ENCODE data around the gene BCL2.

The BCL2 gene

DNA sequence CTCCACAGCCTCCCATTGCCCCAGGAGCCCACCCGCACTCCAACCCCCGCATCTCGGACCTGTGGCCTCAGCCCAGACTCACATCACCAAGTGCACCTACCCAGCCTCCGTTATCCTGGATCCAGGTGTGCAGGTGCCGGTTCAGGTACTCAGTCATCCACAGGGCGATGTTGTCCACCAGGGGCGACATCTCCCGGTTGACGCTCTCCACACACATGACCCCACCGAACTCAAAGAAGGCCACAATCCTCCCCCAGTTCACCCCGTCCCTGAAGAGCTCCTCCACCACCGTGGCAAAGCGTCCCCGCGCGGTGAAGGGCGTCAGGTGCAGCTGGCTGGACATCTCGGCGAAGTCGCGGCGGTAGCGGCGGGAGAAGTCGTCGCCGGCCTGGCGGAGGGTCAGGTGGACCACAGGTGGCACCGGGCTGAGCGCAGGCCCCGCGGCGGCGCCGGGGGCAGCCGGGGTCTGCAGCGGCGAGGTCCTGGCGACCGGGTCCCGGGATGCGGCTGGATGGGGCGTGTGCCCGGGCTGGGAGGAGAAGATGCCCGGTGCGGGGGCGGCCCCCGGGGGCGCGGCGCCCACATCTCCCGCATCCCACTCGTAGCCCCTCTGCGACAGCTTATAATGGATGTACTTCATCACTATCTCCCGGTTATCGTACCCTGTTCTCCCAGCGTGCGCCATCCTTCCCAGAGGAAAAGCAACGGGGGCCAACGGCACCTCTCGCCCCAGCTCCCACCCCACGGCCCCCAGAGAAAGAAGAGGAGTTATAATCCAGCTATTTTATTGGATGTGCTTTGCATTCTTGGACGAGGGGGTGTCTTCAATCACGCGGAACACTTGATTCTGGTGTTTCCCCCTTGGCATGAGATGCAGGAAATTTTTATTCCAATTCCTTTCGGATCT is 1.3 kb downstream of the BCL2 start:
- TF ChIP-seq CTCF (IDR thresholded peaks at IDR 0.05; ENCODE audit: insufficient read depth, low read length, missing control alignments) = peak; percentile 46
- ChIA-PET CTCF (interaction anchor here (0.7 to 3.8 kb wide), 15 partner anchors 10 to 306 kb away, joined by 3 to 36 read pairs (median 5); no protein-coding TSS in a partner anchor), POLR2A (no interaction called here)
- no peak for DNase-seq (ENCODE audit: low read depth, low spot score)
- H3K4me3 ChIP-seq (ENCODE audit: low read depth, low read length) = peak overlapping the region; percentile 76

GRCh38 chr18:63317556-63317946 is 2.0 kb downstream of the BCL2 start:
- ChIA-PET POLR2A (no interaction called here), CTCF (interaction anchor here (0.8 to 3.8 kb wide), 10 partner anchors 13 to 305 kb away, joined by 3 to 36 read pairs (median 6); no protein-coding TSS in a partner anchor)
- no peak for DNase-seq (ENCODE audit: low read depth, low spot score)
- no peak overlapping the region for H3K4me3 ChIP-seq (ENCODE audit: low read depth, low read length)
- TF ChIP-seq CTCF (IDR thresholded peaks at IDR 0.05; ENCODE audit: insufficient read depth, low read length, missing control alignments) = no peak

- no peak for TF ChIP-seq CTCF (IDR thresholded peaks at IDR 0.05; ENCODE audit: insufficient read depth, low read length, missing control alignments)
- CTCF ChIA-PET = interaction anchor here (0.8 to 3.8 kb wide), 8 partner anchors 15 to 304 kb away, joined by 3 to 36 read pairs (median 6); no protein-coding TSS in a partner anchor
- POLR2A ChIA-PET = no interaction called here
- H3K4me3 ChIP-seq (ENCODE audit: low read depth, low read length) = no peak overlapping the region
- DNase-seq (ENCODE audit: low read depth, low spot score) = no peak
Observed at GRCh38 chr18:63316612-63317555, 2.7 kb downstream of the BCL2 start.

DNA sequence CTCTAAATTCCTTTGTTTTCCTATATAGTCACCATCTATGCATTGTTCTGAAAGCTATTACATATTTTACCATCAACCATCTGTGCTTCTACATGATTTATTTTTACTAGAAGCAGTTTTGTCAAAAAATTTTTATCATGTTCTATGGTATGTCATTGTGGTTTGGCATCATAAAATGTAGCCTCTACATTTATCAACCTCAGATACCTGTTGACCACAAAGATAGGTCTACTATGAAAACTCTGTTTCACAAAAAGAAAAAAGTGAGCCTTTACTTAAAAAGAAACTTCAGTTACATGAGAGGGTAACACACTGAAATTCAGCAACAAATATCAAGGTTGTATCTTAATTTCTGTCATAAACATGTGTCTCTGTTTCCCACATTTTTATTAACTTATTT is 3.7 kb downstream of the BCL2 start:
- ChIA-PET POLR2A (no interaction called here), CTCF (interaction anchor here (0.8 to 1.7 kb wide), 2 partner anchors 8 to 182 kb away, joined by 3 to 4 read pairs; no protein-coding TSS in a partner anchor)
- no peak overlapping the region for H3K4me3 ChIP-seq (ENCODE audit: low read depth, low read length)
- TF ChIP-seq CTCF (IDR thresholded peaks at IDR 0.05; ENCODE audit: insufficient read depth, low read length, missing control alignments) = no peak
- DNase-seq (ENCODE audit: low read depth, low spot score) = no peak

DNA sequence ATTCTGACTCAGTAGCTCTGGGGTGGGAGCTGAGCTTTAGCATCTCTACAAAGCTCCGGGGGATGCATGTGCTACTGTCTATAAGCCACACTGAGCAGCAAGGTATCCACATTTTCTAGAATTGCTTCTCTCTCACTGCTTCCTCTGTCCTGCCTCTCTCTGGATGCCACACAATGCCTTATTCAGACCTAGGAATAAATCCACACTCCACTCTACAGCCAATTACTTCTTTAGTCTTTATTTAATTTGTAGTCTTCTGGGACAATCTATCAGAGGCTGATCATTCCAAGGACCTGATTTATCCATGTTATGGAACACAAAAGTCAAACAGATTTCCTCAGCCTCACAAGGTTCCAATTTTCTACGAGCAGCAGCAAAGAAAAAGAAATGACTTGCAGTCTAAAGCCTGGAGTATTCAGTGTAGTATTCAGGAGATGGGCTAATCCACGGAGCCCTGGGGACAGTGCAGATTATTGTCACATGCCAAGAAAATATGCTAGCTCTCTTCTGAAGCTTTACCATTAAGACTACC is 4.4 kb downstream of the BCL2 start:
- CTCF ChIA-PET = interaction anchor here (0.8 to 1.7 kb wide), 3 partner anchors 8 to 181 kb away, joined by 3 to 18 read pairs (median 4); no protein-coding TSS in a partner anchor
- no peak overlapping the region for H3K4me3 ChIP-seq (ENCODE audit: low read depth, low read length)
- POLR2A ChIA-PET = no interaction called here

More for the DNA sequence above, 4.4 kb downstream of the BCL2 start:
- TF ChIP-seq CTCF (IDR thresholded peaks at IDR 0.05; ENCODE audit: insufficient read depth, low read length, missing control alignments) = no peak
- no peak for DNase-seq (ENCODE audit: low read depth, low spot score)

Data from AG04449 (cell line).